AG04449 (cell line): ENCODE measurements around the gene PCDH20.

Experiments
- CTCF ChIA-PET: fragments of 350-600 bp; formaldehyde crosslinking; extraction: SDS; loops from one replicate; lab custom pipeline; 2021; ENCODE audit warnings: antibody characterized with exemption; lab: Yijun Ruan, JAX
- POLR2A ChIA-PET: fragments of 400-600, 350-600 bp; formaldehyde crosslinking; extraction: SDS; loops from one replicate; lab custom pipeline; 2020; ENCODE audit warnings: antibody characterized with exemption, inconsistent platforms; lab: Yijun Ruan, JAX
- DNase-seq: peaks from one replicate; pipeline ENCODE4 v3.0.0-alpha.2; 2010; ENCODE audit warnings: low read depth, low spot score
- H3K4me3 ChIP-seq: 2 replicates; pipeline ENCODE4 v1.5.1; 2011; ENCODE audit warnings: low read depth, mild to moderate bottlenecking, control low read depth, low read length
- TF ChIP-seq, protein P1 (sequence below): IDR thresholded peaks from one replicate; pipeline ENCODE4 v1.5.1; 2011; ENCODE audit warnings: mild to moderate bottlenecking, moderate library complexity, low read length, control low read depth, inconsistent platforms; ENCODE audit not compliant: insufficient read depth; ENCODE audit errors: missing control alignments

The PCDH20 gene

GRCh38 chr13:61415058-61415721 lies 459 bp downstream of the PCDH20 start:
- TF ChIP-seq, protein P1, sequence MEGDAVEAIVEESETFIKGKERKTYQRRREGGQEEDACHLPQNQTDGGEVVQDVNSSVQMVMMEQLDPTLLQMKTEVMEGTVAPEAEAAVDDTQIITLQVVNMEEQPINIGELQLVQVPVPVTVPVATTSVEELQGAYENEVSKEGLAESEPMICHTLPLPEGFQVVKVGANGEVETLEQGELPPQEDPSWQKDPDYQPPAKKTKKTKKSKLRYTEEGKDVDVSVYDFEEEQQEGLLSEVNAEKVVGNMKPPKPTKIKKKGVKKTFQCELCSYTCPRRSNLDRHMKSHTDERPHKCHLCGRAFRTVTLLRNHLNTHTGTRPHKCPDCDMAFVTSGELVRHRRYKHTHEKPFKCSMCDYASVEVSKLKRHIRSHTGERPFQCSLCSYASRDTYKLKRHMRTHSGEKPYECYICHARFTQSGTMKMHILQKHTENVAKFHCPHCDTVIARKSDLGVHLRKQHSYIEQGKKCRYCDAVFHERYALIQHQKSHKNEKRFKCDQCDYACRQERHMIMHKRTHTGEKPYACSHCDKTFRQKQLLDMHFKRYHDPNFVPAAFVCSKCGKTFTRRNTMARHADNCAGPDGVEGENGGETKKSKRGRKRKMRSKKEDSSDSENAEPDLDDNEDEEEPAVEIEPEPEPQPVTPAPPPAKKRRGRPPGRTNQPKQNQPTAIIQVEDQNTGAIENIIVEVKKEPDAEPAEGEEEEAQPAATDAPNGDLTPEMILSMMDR, result no peak
- H3K4me3 ChIP-seq, result no peak overlapping the region
- no peak for DNase-seq
- CTCF ChIA-PET, result no interaction called here
- POLR2A ChIA-PET, result no interaction called here

DNA sequence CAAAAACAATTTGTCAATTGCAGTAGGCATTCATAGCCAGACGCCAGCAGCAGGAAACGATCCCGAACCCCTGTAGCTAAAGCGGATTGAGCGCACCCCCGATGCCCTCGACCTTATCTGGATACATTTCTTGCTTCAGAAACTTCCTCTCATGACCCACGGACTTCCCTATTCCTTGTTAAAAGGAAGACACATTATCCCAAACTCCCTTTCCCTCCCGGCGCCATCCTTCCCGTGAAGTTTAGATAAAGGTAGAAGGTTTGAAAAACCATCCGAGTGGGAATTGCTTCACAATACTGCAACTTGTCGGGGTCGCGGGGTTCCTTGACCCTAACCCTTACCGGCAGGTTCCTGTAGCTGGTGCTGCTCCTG lies 977 bp downstream of the PCDH20 start:
- TF ChIP-seq, protein P1, result no peak
- CTCF ChIA-PET, result no interaction called here
- POLR2A ChIA-PET, result no interaction called here
- DNase-seq, result no peak
- H3K4me3 ChIP-seq, result no peak overlapping the region

- ChIA-PET POLR2A (no interaction called here), CTCF (no interaction called here)
- TF ChIP-seq, protein P1, result no peak
- no peak overlapping the region for H3K4me3 ChIP-seq
- no peak for DNase-seq
Observed at GRCh38 chr13:61413572-61414535, 1.8 kb downstream of the PCDH20 start.

DNA sequence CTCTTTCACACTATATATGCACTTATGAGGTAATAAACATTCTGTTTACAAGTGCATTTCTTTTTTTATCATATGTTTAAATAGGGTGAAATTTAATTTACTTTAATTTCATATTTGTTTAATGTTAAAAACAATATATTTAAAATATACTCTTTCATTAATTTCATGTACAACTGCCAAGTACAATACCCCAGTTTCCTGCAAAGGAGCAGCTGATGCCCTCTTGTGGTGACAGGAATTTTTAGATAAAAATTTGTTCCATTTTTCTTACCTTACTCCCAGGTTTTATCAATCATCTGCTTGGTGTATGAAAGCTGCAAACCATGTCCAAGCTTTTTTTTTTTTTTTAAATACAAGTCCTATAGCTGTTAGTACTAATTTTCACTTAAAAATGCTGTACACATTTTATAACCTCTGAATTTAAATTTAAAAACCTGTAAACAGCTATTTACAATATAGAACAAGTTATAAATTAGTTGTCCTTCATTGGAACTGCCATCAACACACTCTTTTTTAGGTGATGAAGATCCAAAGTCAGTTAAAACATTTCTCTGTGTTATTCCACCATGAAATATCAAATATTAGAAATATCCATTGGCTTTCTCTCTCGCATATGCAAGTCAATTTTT lies 4.9 kb downstream of the PCDH20 start:
- POLR2A ChIA-PET, result no interaction called here
- no peak for DNase-seq

DNA sequence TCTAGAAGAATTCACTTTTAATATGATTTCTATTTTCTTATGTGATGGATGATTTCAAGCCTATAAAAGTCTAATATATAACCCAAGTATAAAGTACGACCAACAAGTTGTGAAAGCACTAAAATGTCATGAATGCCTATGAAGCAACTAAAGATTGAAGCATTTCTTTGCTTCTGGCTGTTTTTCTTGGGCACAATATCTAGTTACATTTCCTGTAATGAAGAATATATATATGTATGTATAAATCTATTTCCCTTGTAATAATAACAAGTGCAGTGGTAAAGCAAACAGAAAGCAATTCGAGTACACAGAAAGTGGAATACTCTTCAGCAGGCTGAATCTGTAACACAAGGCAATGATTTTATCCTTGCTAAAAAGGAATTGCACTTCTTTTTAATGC lies 5.4 kb downstream of the PCDH20 start:
- no peak overlapping the region for H3K4me3 ChIP-seq
- TF ChIP-seq, protein P1, result no peak
- DNase-seq, result no peak
- ChIA-PET CTCF (interaction anchor here (1.0 to 3.5 kb wide), 3 partner anchors 783 to 962 kb away, joined by 4 to 18 read pairs (median 6); no protein-coding TSS in a partner anchor), POLR2A (no interaction called here)

More for the DNA sequence above, 4.9 kb downstream of the PCDH20 start:
- CTCF ChIA-PET, result interaction anchor here (0.6 to 3.5 kb wide), 5 partner anchors 9 to 963 kb away, joined by 3 to 18 read pairs (median 5); no protein-coding TSS in a partner anchor
- TF ChIP-seq, protein P1, result no peak
- H3K4me3 ChIP-seq, result no peak overlapping the region
